Dendritic cell treated with granulocyte-macrophage colony-stimulating factor and Interleukin-4, amounts not matched to agents 40 ng/mL and 50 ng/mL, for 4 days (primary cell): ENCODE data around the gene TAF12.

Experiments used
- H3K27ac Mint-ChIP-seq: one replicate; pipeline ENCODE4 v1.8.0; 2022; ENCODE audit warnings: mild to moderate bottlenecking, mixed read lengths
- H3K27me3 Mint-ChIP-seq: one replicate; pipeline ENCODE4 v1.8.0; 2022; ENCODE audit warnings: mild to moderate bottlenecking, mixed read lengths
- H3K36me3 Mint-ChIP-seq: one replicate; pipeline ENCODE4 v1.8.0; 2022; ENCODE audit warnings: low read depth, mixed read lengths
- H3K4me1 Mint-ChIP-seq: one replicate; pipeline ENCODE4 v1.8.0; 2022; ENCODE audit warnings: low read depth, mixed read lengths
- H3K4me3 Mint-ChIP-seq: one replicate; pipeline ENCODE4 v1.8.0; 2022; ENCODE audit warnings: mild to moderate bottlenecking, moderate library complexity, mixed read lengths
- H3K9me3 Mint-ChIP-seq: one replicate; pipeline ENCODE4 v1.8.0; 2022; ENCODE audit warnings: mixed read lengths
- intact Hi-C: fragments of 100-400 bp; cut with micrococcal nuclease; formaldehyde crosslinking; loops from one replicate; pipeline ENCODE4 v1.15.0; 2022

TAF12 gene

GRCh38 chr1:28564310-28564709 is 78.6 kb downstream of the TAF12 start:
- intact Hi-C loops, result no loop called here
- Mint-ChIP-seq H3K27me3 (no peaks in the 10 kb centered on the region), H3K27ac (no peak overlapping the region), H3K4me3 (no peak overlapping the region), H3K4me1 (no peaks in the 10 kb centered on the region), H3K36me3 (peaks cover 96% of the 10 kb centered on the region), H3K9me3 (no peaks in the 10 kb centered on the region)

GRCh38 chr1:28560886-28561285 is 82.0 kb downstream of the TAF12 start:
- Mint-ChIP-seq H3K27ac (no peak overlapping the region), H3K9me3 (no peaks in the 10 kb centered on the region), H3K27me3 (no peaks in the 10 kb centered on the region), H3K4me3 (no peak overlapping the region), H3K36me3 (peaks cover 95% of the 10 kb centered on the region), H3K4me1 (no peaks in the 10 kb centered on the region)
- intact Hi-C loops, result no loop called here
